DND-41 (cell line): Measurements from ENCODE around the gene GRAMD4.

Experiments
- ATAC-seq: fragments of 200-7000 bp; cut with Tn5 transposase; 3 replicates; pipeline ENCODE4 v1.9.1; 2021; ENCODE audit warnings: low read depth; ENCODE audit not compliant: insufficient read depth
- DNase-seq: peaks from one replicate; pipeline ENCODE4 v3.0.0-alpha.2; 2020
- H2AFZ ChIP-seq: 2 replicates; pipeline ENCODE4 v1.6.0; 2012; ENCODE audit warnings: low read depth, low read length
- H3K27ac ChIP-seq: 2 replicates; pipeline ENCODE4 v1.5.1; 2012; ENCODE audit warnings: low read length, inconsistent platforms
- H3K27me3 ChIP-seq: fragments of 200-600 bp; sonication (generic); 2 replicates; pipeline ENCODE4 v1.6.0; 2012; ENCODE audit warnings: low read length, mild to moderate bottlenecking, inconsistent platforms; ENCODE audit not compliant: insufficient read depth, poor library complexity
- H3K36me3 ChIP-seq: 2 replicates; pipeline ENCODE4 v1.5.1; 2012; ENCODE audit warnings: low read length, inconsistent platforms; ENCODE audit not compliant: insufficient read depth
- H3K4me1 ChIP-seq: 2 replicates; pipeline ENCODE4 v1.5.1; 2012; ENCODE audit warnings: mild to moderate bottlenecking, low read length; ENCODE audit not compliant: insufficient read depth
- H3K4me2 ChIP-seq: 2 replicates; pipeline ENCODE4 v1.6.0; 2012; ENCODE audit warnings: mild to moderate bottlenecking, moderate library complexity, low read length, inconsistent platforms; ENCODE audit not compliant: insufficient read depth
- H3K4me3 ChIP-seq, 2 experiments: fragments of 200-600 bp in 1 of 2; shearing (Covaris generic) in 1 of 2; 2 replicates each; pipeline ENCODE4 v1.5.1; 2012 to 2016; ENCODE audit warnings: inconsistent platforms in 2 of 2, low read length in 2 of 2, mild to moderate bottlenecking in 2 of 2, low read depth in 1 of 2, moderate library complexity in 1 of 2
- H3K79me2 ChIP-seq: 2 replicates; pipeline ENCODE4 v1.6.0; 2012; ENCODE audit warnings: low read length, inconsistent platforms; ENCODE audit not compliant: insufficient read depth
- H3K9ac ChIP-seq: 2 replicates; pipeline ENCODE4 v1.6.0; 2012; ENCODE audit warnings: low read depth, mild to moderate bottlenecking, inconsistent platforms, low read length, moderate library complexity
- H3K9me3 ChIP-seq: 2 replicates; pipeline ENCODE4 v1.5.1; 2012; ENCODE audit warnings: low read length, moderate library complexity, mild to moderate bottlenecking, inconsistent platforms; ENCODE audit not compliant: insufficient read depth, severe bottlenecking
- H4K20me1 ChIP-seq: 2 replicates; pipeline ENCODE4 v1.6.0; 2012; ENCODE audit warnings: low read length; ENCODE audit not compliant: insufficient read depth
- EZH2 ChIP-seq: IDR thresholded peaks from 3 replicates; pipeline ENCODE4 v1.6.1; 2012; ENCODE audit warnings: borderline replicate concordance, low read depth, mild to moderate bottlenecking, moderate library complexity, low read length, inconsistent platforms; ENCODE audit not compliant: severe bottlenecking
- TF ChIP-seq, protein P1 (sequence below): IDR thresholded peaks from 2 replicates; pipeline ENCODE4 v1.5.1; 2012; ENCODE audit warnings: borderline replicate concordance, low read length, moderate library complexity, mild to moderate bottlenecking; ENCODE audit not compliant: poor library complexity, severe bottlenecking; ENCODE audit errors: extremely low read depth

GRAMD4 gene

DNA sequence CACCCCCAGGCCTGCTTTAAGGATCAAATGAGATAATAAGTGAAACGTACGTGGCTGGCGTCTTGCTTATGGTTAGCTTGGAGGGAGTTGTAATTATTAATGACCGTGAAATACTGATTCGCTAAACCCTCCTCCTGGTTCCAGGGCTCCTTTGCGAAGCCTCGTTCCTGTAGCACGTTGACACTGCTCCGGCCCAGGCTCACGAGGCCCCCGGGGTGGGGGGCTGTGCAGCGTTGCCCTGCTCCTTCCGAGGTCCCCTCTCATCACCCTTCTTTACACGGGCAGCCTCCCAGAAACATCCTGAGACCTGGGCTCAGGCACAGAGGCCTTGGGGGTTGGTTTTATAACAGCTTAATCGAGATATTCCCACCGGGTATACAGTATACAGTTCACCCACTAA, 9.1 kb downstream of the GRAMD4 start:
- Histone ChIP-seq H3K27me3 (no peaks in the 10 kb centered on the region), H3K79me2 (peaks cover 94% of the 10 kb centered on the region), H3K4me2 (no peak overlapping the region), H4K20me1 (peaks cover 84% of the 10 kb centered on the region), H3K9ac (no peak overlapping the region), H3K9me3 (no peaks in the 10 kb centered on the region), H3K27ac (no peak overlapping the region; the same call in none of the 2 replicates), H3K36me3 (peaks cover 91% of the 10 kb centered on the region), H3K4me3 (no peak overlapping the region), H2AFZ (no peak overlapping the region), H3K4me1 (no peaks in the 10 kb centered on the region)
- DNase-seq (no peak), ATAC-seq (no peak)
- TF ChIP-seq, protein P1, sequence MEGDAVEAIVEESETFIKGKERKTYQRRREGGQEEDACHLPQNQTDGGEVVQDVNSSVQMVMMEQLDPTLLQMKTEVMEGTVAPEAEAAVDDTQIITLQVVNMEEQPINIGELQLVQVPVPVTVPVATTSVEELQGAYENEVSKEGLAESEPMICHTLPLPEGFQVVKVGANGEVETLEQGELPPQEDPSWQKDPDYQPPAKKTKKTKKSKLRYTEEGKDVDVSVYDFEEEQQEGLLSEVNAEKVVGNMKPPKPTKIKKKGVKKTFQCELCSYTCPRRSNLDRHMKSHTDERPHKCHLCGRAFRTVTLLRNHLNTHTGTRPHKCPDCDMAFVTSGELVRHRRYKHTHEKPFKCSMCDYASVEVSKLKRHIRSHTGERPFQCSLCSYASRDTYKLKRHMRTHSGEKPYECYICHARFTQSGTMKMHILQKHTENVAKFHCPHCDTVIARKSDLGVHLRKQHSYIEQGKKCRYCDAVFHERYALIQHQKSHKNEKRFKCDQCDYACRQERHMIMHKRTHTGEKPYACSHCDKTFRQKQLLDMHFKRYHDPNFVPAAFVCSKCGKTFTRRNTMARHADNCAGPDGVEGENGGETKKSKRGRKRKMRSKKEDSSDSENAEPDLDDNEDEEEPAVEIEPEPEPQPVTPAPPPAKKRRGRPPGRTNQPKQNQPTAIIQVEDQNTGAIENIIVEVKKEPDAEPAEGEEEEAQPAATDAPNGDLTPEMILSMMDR = no peak
- TF ChIP-seq EZH2 = no peak

DNA sequence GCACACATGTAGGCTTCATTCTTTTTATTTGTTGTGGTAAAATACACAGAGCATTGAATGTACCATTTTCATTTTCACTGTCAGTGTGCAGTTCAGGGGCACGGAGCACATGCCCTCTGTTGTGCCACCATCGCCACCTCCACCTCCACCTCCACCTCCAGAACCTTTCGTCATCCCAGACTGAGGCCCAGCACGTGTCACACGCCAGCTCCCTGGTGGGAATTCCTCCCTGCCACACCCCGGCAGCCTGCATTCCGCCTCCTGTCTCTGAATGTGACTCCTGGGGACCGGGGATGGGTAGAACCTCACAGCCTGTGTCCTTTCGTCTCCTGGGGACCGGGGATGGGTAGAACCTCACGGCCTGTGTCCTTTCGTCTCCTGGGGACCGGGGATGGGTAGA, 10.9 kb downstream of the GRAMD4 start:
- DNase-seq = no peak
- H3K36me3 ChIP-seq = peaks cover 86% of the 10 kb centered on the region
- no peak overlapping the region for H3K4me3 ChIP-seq
- no peak overlapping the region for H3K27ac ChIP-seq
- ATAC-seq = no peak
- no peak overlapping the region for H2AFZ ChIP-seq
- no peaks in the 10 kb centered on the region for H3K9me3 ChIP-seq
- no peak overlapping the region for H3K4me2 ChIP-seq
- H3K9ac ChIP-seq = no peak overlapping the region
- peaks cover 86% of the 10 kb centered on the region for H3K79me2 ChIP-seq
- no peaks in the 10 kb centered on the region for H3K4me1 ChIP-seq
- peaks cover 75% of the 10 kb centered on the region for H4K20me1 ChIP-seq
- TF ChIP-seq, protein P1 = no peak
- TF ChIP-seq EZH2 = no peak
- no peaks in the 10 kb centered on the region for H3K27me3 ChIP-seq

DNA sequence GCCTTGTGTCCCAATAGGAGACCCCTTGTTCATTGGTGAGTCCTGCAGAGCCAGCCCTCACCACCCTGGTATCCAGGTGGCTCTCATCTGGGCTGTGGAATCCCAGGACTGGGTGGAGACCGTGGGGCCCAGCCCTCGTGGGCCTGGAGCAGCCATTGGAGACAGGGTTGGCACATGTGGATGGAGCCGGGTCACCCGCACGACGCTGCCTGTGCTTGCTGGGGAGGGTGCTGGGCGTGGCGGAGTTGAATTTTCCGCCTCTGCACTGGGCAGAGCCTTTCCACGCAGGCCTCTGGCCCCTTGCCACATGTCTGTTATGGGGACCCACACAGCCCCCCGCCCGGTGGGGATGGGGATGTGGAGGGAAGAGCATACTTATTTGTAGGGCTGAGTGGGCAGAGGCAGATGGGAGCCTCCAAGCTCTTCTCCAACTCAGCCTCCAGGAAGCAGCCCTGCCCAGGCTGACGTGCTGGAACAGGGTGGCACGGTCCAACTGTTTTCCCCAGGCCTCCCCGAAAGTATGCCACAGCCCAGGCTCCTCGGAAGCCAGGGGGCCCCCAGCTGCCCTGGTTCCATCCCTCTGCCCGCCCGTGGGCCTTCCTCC, 12.6 kb downstream of the GRAMD4 start:
- Histone ChIP-seq H4K20me1 (peaks cover 71% of the 10 kb centered on the region), H3K9me3 (no peaks in the 10 kb centered on the region), H3K27ac (no peak overlapping the region), H2AFZ (no peak overlapping the region), H3K9ac (no peak overlapping the region), H3K4me3 (no peak overlapping the region), H3K4me2 (no peak overlapping the region), H3K27me3 (no peaks in the 10 kb centered on the region), H3K4me1 (no peaks in the 10 kb centered on the region), H3K36me3 (peaks cover 84% of the 10 kb centered on the region), H3K79me2 (peaks cover 84% of the 10 kb centered on the region)
- DNase-seq (no peak), ATAC-seq (no peak)
- TF ChIP-seq, protein P1 = no peak
- TF ChIP-seq EZH2 = no peak
